ENCODE data around the gene AP2A2.

- TF ChIP-seq CTCF (IDR thresholded peaks at IDR 0.05; ENCODE audit: low read depth, low read length, poor library complexity, severe bottlenecking) (no peak), EZH2phosphoT487 (IDR thresholded peaks at IDR 0.05; ENCODE audit: borderline replicate concordance, low read length) (no peak)
Observed at GRCh38 chr11:933142-933851, 7.6 kb downstream of the AP2A2 start.
